GM12801 (cell line): ENCODE measurements around the gene ZDHHC20.

Experiments used
- CTCF ChIP-seq: IDR thresholded peaks from one replicate; pipeline ENCODE4 v1.5.1; 2011; ENCODE audit warnings: control low read depth; ENCODE audit not compliant: insufficient read length; ENCODE audit errors: extremely low read depth

ZDHHC20 gene

DNA sequence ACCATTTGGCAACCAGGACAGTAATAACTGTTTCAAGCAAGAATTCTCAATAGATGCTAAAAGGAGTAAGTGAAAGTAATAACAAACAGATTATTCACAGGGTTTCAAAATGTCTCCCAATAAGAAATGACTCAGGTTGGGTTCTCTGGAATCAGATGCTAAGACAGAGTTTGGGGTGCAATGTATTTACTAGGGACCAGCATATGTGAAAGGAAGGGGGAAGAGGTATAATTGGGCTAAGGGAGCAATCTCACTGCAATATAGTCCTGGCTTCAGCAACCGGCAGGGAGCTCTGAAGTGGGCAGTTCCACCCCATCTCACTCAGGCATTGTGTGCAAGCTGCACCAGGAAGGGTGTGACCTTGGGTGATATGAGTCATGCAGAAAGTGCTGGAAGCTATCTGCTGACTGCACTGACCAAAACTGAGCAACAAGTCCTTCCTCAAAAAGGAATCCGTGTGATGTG lies 23.4 kb downstream of the ZDHHC20 start:
- no peak for TF ChIP-seq CTCF

GRCh38 chr13:21435231-21435630 lies 23.9 kb downstream of the ZDHHC20 start:
- TF ChIP-seq CTCF, result no peak

DNA sequence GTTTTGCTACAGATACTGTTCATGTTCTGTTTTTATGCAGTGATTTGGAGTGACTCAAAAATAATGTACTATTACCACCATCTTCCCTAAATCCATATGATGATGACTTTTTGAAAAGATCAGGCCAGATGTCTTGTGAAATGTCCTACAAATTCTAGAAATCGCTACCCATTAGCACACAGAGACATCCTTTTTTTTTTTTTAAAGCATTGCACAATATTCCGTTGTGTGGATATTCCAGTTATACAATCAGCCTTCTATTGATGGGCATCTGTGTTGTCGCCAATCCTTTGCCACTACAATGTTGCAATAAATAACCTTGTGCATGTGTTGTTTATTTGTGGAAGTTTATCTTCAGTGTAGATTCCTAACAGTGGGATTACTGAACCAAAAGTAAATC lies 24.5 kb downstream of the ZDHHC20 start:
- no peak for TF ChIP-seq CTCF

- no peak for TF ChIP-seq CTCF
Measured at GRCh38 chr13:21429211-21429610, 29.9 kb downstream of the ZDHHC20 start.

- no peak for TF ChIP-seq CTCF
Measured at GRCh38 chr13:21427741-21428140, 31.4 kb downstream of the ZDHHC20 start.

DNA sequence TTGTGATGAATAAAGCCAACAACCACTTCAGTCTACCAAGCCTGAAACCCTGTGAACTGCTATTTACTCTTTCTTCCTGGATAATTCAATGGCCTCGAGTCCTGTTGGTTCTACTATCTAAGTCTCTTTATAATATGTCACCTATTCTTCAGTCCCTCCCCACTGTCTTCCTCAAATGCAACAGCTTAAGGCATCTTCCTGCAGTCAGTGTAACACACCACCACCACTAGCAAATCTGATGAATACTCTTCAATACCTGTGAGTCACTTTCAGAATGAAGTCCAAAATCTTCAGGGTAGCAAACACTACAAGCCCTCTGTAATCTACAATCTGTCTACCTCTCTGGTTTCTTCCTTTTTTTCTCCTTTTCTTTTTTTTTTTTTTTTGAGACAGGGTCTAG lies 32.9 kb downstream of the ZDHHC20 start:
- no peak for TF ChIP-seq CTCF

DNA sequence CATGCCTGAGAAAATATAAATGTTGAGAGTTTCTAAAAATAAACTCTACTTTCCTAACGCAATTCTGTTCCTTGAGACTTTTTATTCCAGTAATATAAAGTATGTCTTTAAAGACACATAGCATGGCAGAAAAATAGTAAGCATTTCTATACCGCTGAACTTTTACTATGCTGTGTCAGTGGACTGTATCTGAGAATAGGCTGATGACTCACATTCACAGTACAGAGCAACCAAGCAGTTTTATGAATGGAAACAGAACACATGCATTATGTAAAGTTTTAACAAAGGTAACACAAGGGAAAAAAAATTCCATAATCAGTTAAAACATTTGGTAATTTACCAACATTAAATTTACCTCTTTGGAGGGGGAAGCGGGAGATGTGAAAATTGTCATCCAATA lies 38.4 kb downstream of the ZDHHC20 start:
- no peak for TF ChIP-seq CTCF

- TF ChIP-seq CTCF, result no peak
Measured at GRCh38 chr13:21413013-21413412, 46.1 kb downstream of the ZDHHC20 start.
